HG03439 (cell line): Measurements from ENCODE around the gene OR6C70.
"Not testable (repeated sequence)": the region's sequence is repeated elsewhere in the genome, so short reads cannot be mapped to it uniquely, and the experiment has no call there.

ENCODE experiments used
- ATAC-seq: cut with Tn5 transposase; IDR thresholded peaks from one replicate; pipeline ENCODE4 v1.9.1; 2021; ENCODE audit warnings: mild to moderate bottlenecking, moderate library complexity; ENCODE audit not compliant: unreplicated experiment

Gene OR6C70

DNA sequence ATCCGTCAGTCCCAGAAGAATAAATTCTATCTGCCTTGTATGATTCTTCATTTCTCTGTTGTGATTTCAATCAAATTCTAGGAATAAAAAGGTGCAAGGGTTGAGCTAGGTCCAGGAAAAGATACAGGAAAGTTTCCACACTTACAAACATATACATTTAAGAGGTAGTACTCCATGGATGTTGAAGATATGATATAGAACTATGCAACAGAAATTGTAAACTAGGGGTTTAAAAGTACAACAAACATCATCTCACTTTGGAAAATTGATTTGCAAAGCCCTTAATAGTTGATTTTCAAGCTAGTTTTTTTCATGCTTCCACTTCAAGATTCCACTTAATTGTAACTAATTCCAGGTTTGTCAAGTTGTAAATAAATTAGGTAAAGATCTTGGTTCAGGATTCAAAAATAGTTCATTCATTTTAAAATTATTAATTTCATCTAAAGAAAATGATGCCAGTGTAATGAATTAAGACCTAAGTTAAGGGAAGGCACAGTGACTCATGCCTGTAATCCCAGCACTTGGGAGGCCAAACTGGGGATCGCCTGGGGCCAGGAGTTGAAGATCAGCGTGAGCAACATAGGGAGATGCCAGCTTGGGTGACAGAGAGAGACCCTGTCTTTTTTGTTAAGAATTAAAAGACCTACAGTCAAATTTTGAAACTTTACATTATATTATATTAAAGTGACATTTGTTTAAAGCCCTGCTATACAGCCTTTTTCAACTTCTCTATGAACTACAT lies at the start of gene OR6C70:
Gene OR6C70 (minus strand): TSS at position 51 of the 742 bp plus-strand sequence. CDS start 0 bp downstream, at position 51.
- ATAC-seq = no peak

GRCh38 chr12:55516391-55516790 lies 46.5 kb upstream of the OR6C70 start:
- no peak for ATAC-seq

DNA sequence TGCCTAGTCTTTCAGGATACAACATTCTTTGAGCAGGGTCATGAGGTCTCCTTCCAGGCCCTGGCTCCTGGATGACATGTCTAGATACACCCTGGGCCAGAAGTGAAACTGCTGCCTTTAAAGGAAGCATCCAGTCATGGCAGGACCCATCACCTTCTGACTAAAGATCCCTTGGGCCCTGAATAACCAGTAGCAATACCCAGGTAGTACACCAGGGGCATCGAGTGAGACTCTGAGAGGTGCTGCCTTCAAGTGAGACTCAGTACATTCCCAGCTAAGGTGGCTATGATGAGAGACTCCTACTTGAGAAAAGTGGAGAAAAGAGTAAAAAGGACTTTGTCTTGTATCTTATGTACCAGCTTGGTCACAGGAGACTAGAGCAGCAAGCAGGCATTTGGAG lies 45.8 kb upstream of the OR6C70 start:
- ATAC-seq = no peak

- ATAC-seq = no peak
Observed at GRCh38 chr12:55501601-55502000, 31.7 kb upstream of the OR6C70 start.

DNA sequence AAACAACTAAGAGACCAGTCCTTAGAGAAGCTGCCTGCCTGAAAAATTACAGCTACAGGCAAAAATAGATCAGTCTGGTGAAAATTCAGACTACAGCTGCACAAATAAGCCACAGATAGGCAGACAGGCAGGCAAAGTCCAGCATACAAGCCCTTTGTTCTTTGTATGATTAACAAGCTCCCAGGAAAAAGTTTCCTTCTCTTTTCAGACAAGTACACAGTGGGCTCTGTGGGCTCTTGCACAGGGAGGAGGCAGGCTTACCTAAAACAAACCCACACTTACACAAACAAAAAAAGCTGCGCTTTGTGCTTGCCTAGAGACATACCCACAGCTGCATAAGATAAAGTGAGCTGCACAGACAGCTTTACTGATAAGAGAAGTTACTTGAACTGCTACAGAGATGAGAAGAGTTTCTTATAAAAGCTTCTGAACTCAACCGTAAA lies 29.9 kb upstream of the OR6C70 start:
- ATAC-seq = no peak

DNA sequence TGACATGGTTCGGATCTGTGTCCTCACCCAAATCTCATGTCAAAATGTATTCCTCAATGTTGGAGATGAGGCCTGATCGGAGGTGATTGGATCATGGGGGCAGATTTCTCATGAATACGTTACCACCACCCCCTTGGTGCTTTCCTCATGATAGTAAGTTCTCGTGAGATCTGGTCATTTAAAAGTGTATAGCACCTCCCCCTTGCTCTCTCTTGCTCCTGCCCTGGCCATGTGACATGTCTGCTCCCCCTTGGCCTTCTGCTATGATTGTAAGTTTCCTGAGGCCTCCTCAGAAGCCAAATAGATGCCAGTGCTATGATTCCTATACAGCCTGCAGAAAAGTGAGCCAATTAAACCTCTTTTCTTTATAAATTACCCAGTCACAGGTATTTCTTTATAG lies 29.3 kb upstream of the OR6C70 start:
- ATAC-seq = no peak

GRCh38 chr12:55495490-55495889 lies 25.6 kb upstream of the OR6C70 start:
- ATAC-seq = no peak

DNA sequence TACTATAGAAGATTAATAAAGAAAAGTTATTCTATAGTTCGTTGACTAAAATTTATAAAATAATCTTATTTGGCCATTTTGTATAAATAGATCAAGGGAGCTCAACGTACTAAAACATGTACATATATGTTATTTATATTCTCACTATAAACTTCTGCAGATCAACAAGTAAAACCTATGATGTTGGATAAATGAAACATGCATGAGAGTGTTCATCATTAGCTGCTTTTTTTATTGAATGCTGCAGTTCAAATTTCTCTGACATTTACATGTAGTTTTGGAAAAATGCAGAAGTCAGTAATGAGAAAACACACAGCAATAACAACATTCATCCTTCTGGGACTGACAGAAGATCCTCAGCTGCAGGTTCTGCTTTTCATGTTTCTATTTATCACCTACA lies 22.1 kb upstream of the OR6C70 start, which contains the start of gene OR6C68:
Gene OR6C68 (plus strand): TSS at position 301 of the 400 bp plus-strand sequence. CDS start 0 bp downstream, at position 301.
- ATAC-seq = no peak

DNA sequence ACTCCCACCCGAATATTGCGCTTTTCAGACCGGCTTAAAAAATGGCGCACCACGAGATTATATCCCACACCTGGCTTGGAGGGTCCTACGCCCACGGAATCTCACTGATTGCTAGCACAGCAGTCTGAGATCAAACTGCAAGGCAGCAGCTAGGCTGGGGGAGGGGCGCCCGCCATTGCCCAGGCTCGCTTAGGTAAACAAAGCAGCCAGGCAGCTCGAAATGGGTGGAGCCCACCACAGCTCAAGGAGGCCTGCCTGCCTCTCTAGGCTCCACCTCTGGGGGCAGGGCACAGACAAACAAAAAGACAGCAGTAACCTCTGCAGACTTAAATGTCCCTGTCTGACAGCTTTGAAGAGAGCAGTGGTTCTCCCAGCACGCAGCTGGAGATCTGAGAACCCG lies 14.3 kb upstream of the OR6C70 start:
- ATAC-seq = not testable (repeated sequence)

DNA sequence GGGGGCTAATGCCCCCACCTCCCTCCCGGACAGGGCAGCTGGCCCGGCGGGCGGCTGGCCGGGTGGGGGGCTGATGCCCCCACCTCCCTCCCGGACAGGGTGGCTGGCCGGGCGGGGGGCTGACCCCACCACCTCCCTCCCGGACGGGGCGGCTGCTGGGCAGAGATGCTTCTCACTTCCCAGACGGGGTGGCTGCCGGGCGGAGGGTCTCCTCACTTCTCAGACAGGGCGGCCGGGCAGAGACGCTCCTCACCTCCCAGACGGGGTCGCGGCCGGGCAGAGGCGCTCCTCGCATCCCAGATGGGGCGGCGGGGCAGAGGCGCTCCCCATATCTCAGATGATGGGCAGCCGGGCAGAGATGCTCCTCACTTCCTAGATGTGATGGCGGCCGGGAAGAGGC lies 9.2 kb upstream of the OR6C70 start:
- ATAC-seq = not testable (repeated sequence)

DNA sequence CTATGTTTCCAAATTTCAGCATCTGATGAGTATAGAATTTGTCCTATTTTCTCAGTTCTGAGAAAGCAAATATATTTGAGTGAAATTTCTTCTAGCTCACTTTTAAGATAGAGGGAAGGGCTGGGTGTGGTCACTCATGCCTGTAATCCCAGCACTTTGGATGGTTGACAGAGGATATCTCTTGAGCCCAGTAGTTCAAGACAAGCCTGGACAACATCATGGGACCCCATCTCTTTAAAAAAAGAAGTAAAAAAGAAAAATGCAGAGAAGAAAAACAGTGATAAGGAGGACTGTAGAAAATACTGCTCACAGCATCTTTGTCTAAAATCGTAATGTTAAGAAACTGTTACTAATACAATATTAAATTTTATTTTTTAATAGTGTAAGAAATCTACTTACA lies 2.3 kb upstream of the OR6C70 start:
- no peak for ATAC-seq

DNA sequence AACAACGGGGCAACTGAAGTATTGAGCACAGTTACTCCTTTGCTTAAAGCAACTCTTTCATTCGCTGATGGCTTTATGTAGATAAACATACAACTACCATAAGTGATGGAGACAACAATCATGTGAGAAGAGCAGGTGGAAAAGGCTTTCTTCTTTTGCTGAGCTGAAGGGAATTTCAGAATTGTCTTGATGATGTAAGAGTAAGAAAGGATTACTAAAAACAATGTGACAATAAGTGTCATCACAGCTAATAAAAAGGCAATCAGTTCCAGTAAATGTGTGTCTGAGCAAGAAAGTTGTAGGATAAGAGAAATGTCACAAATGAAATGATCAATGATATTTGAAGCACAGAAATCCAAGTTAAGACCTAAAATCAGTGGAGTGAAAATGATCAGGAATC lies 647 bp downstream of the OR6C70 start:
- no peak for ATAC-seq

- ATAC-seq = no peak
Observed at GRCh38 chr12:55467836-55468235, 2.1 kb downstream of the OR6C70 start.

DNA sequence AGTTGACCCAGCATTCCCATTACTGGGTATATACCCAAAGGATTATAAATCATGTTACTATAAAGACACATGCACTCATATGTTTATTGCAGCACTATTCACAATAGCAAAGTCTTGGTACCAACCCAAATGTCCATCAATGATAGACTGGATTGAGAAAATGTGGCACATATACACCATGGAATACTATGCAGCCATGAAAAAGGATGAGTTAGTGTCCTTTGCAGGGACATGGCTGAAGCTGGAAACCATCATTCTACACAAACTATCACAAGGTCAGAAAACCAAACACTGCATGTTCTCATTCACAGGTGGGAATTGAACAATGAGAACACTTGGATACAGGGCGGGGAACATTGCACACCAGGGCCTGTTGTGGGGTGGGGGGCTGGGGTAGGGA lies 5.0 kb downstream of the OR6C70 start:
- not testable (repeated sequence) for ATAC-seq

GRCh38 chr12:55448825-55449224 lies 21.1 kb downstream of the OR6C70 start:
- no peak for ATAC-seq

- no peak for ATAC-seq
Observed at GRCh38 chr12:55446326-55446725, 23.6 kb downstream of the OR6C70 start.

- ATAC-seq = no peak
Observed at GRCh38 chr12:55445357-55445756, 24.6 kb downstream of the OR6C70 start.

- no peak for ATAC-seq
Observed at GRCh38 chr12:55443776-55444175, 26.2 kb downstream of the OR6C70 start, which contains the start of gene OR6C2. TSS of gene OR6C2 (plus strand) at chr12:55444076. CDS start at chr12:55452214, 8,138 bp downstream.

DNA sequence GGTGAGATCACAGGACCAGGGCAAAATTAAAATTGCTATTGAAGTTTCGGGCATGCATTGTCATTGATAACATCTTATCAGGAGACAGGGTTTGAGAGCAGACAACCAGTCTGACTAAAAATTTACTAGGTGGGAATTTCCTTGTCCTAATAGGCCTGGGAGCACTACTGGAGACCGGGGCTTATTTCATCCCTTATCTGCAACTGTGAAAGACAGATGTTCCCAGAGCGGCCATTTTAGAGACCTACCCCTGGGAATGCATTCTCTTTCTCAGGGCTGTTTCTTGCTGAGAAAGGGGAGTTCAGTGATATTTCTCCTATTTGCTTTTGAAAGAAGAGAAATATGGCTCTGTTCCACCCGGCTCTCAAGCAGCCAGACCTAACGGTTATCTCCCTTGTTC lies 28.7 kb downstream of the OR6C70 start:
- not testable (repeated sequence) for ATAC-seq

- ATAC-seq = no peak
Observed at GRCh38 chr12:55428331-55429243, 41.4 kb downstream of the OR6C70 start.

DNA sequence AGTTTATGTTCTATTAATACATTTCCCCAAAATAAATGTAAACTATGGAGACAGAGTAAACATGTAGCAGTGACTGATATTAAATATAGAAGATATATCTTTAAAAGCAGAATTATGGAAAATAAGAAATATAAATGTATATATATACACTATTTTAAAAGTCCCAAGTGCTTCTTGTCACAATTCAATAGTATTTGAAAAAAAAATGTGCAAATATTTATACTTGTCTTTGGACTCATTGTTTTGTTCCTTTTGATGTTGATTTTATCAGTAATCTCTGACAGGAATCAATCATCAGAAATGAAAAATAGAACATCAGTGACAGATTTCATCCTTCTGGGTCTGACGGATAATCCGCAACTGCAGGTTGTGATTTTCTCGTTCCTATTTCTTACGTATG lies 44.0 kb downstream of the OR6C70 start, which contains the start of gene OR6C76:
Gene OR6C76 (plus strand): TSS at position 301 of the 400 bp plus-strand sequence. CDS start 0 bp downstream, at position 301.
- no peak for ATAC-seq
